HepG2 (cell line): ENCODE results near the gene SCGB1D2.

Source experiments
- CBX2 ChIP-seq, 2 experiments: fragments of 200-600 bp in 1 of 2; sonication (generic); formaldehyde crosslinking in 1 of 2; IDR thresholded peaks; 2 replicates each; pipeline versions ENCODE4 v1.7.0 to v1.8.1; 2018 to 2022; ENCODE audit warnings: low read depth in 2 of 2, low read length in 1 of 2, mild to moderate bottlenecking in 1 of 2, missing genetic modification reagents in 1 of 2
- CHD2 ChIP-seq: IDR thresholded peaks from 2 replicates; pipeline ENCODE4 v1.6.1; 2011; ENCODE audit warnings: low read depth, low read length, improper control_type of control experiment
- CTCF ChIP-seq: sonication (generic); formaldehyde crosslinking; IDR thresholded peaks from 2 replicates; pipeline ENCODE4 v1.5.0; 2020; ENCODE audit warnings: mild to moderate bottlenecking, missing genetic modification reagents, moderate library complexity
- EZH2 ChIP-seq: conservative IDR thresholded peaks from 2 replicates; pipeline ENCODE4 v1.6.1; 2012; ENCODE audit warnings: mild to moderate bottlenecking, low read depth, low read length, moderate library complexity
- KLF13 ChIP-seq: sonication (generic); formaldehyde crosslinking; IDR thresholded peaks from 2 replicates; pipeline ENCODE4 v1.4.0; 2020; ENCODE audit warnings: mild to moderate bottlenecking, missing genetic modification reagents
- MAFF ChIP-seq: IDR thresholded peaks from 2 replicates; pipeline ENCODE4 v1.6.1; 2011; ENCODE audit warnings: low read depth, low read length, improper control_type of control experiment
- PHF5A ChIP-seq: IDR thresholded peaks from one replicate; pipeline ENCODE4 v1.6.1; 2018; ENCODE audit warnings: low read depth, missing genetic modification reagents; ENCODE audit not compliant: unreplicated experiment
- RBAK ChIP-seq: sonication (generic); formaldehyde crosslinking; IDR thresholded peaks from 2 replicates; pipeline ENCODE4 v1.5.1; 2020; ENCODE audit warnings: mild to moderate bottlenecking, missing genetic modification reagents
- TFDP2 ChIP-seq: sonication (generic); formaldehyde crosslinking; IDR thresholded peaks from 2 replicates; pipeline ENCODE4 v1.4.0; 2020; ENCODE audit warnings: missing genetic modification reagents
- ZFP36 ChIP-seq: fragments of 150-350 bp; IDR thresholded peaks from 2 replicates; pipeline ENCODE4 v1.6.1; 2018; ENCODE audit warnings: borderline replicate concordance, low read length, low read depth; ENCODE audit not compliant: partially characterized antibody
- ZNF282 ChIP-seq: fragments of 450-650 bp; IDR thresholded peaks from 2 replicates; pipeline ENCODE4 v1.6.1; 2018; ENCODE audit not compliant: partially characterized antibody
- ZNF460 ChIP-seq: sonication (generic); formaldehyde crosslinking; IDR thresholded peaks from 2 replicates; pipeline ENCODE4 v1.5.1; 2020; ENCODE audit warnings: missing genetic modification reagents, mild to moderate bottlenecking, borderline replicate concordance
- ZNF609 ChIP-seq: sonication (generic); formaldehyde crosslinking; IDR thresholded peaks from 2 replicates; pipeline ENCODE4 v1.4.0; 2020; ENCODE audit warnings: mild to moderate bottlenecking, missing genetic modification reagents, borderline replicate concordance

DNA sequence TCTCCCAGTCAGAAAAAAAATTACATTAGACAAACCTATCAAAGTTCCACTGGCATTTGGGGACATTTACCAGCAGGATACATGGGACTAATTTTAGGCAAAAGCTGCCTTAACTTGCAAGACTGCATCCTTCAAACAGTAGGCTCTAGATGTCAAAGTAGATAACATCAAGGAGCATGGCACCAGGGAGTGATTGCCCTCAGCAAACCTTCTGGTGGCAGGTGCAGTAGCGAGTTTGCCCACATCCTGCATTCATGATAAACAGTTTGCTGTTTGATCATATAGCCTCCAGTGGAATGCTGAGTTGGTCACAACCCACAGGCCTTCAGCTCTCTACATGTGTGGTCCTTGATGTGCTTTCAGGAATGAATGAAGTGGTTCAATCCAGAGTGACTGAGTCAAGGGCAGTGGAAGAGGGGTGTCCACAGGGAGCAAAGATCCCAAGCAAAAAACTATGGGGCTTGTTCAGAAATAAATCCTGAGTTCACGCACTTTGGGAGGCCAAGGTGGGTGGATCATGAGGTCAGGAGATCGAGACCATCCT lies 12.0 kb downstream of the SCGB1D2 start:
- TF ChIP-seq CBX2 (IDR thresholded peaks at IDR 0.05; ENCODE audit: low read depth, low read length), result no peak
- TF ChIP-seq CBX2 (CRISPR knock-in tag; IDR thresholded peaks at IDR 0.05; ENCODE audit: low read depth), result no peak
- TF ChIP-seq CTCF (CRISPR knock-in tag), result no peak
- no peak for TF ChIP-seq ZNF282
- TF ChIP-seq RBAK (CRISPR knock-in tag), result no peak
- TF ChIP-seq ZFP36, result no peak
- TF ChIP-seq TFDP2 (CRISPR knock-in tag), result no peak
- no peak for TF ChIP-seq ZNF609
- no peak for TF ChIP-seq EZH2
- TF ChIP-seq ZNF460, result no peak
- TF ChIP-seq KLF13 (CRISPR knock-in tag), result no peak
- TF ChIP-seq MAFF, result no peak
- TF ChIP-seq CHD2, result no peak
- no peak for TF ChIP-seq PHF5A (CRISPR knock-in tag)
